GM13977 (cell line): Measurements from ENCODE around the gene CACNB1.

Source experiments
- DNase-seq: peaks from one replicate; pipeline ENCODE4 v3.0.0; 2012; ENCODE audit warnings: low spot score
- in situ Hi-C: fragments of 300-500 bp; cut with MboI; formaldehyde crosslinking; loops from one replicate; pipeline ENCODE4 v1.12.0; 2022; ENCODE audit warnings: low sequenced_read_pairs, low pct_unique_long_range_greater_than_20kb, mixed read lengths, inconsistent platforms; ENCODE audit not compliant: unreplicated experiment
- TF ChIP-seq, protein P1 (sequence below): IDR thresholded peaks from 2 replicates; pipeline ENCODE4 v1.5.1; 2012; ENCODE audit warnings: mild to moderate bottlenecking, control low read depth; ENCODE audit not compliant: insufficient read depth; ENCODE audit errors: extremely low read depth, missing control alignments

The CACNB1 gene

DNA sequence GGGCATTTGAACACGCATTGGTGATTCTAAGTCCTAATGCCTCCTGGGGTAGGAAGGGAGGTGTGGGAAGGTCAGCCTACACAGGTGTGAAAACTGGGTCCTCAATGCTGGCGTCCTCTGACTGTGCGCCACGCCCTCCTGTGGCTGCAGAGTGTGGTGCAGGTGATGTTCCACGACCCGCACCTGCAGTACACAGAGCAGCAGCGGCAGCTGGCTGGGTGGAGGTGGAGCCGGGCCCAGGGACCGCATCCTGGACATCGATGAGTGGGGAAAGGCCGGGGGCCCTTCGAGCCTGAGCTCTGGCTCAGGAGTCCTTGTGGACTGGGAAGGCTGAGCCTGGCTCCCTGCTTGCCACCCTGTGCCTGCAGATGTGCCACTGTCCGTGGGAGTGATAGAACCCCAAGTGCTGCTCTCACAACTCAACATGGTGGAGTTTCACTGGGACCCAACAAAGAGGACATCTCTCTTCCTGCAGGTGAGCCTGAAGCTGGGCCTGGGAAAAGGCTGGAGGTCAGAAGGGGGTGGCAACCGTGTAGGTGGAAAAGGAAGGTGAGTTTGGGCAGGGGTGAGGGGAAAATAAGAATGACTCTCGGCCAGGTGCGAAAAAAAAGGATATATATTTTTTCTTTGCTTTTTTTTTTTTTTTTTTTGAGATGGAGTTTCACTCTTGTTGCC, 42.3 kb upstream of the CACNB1 start:
- TF ChIP-seq, protein P1, sequence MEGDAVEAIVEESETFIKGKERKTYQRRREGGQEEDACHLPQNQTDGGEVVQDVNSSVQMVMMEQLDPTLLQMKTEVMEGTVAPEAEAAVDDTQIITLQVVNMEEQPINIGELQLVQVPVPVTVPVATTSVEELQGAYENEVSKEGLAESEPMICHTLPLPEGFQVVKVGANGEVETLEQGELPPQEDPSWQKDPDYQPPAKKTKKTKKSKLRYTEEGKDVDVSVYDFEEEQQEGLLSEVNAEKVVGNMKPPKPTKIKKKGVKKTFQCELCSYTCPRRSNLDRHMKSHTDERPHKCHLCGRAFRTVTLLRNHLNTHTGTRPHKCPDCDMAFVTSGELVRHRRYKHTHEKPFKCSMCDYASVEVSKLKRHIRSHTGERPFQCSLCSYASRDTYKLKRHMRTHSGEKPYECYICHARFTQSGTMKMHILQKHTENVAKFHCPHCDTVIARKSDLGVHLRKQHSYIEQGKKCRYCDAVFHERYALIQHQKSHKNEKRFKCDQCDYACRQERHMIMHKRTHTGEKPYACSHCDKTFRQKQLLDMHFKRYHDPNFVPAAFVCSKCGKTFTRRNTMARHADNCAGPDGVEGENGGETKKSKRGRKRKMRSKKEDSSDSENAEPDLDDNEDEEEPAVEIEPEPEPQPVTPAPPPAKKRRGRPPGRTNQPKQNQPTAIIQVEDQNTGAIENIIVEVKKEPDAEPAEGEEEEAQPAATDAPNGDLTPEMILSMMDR, result peak; percentile 83
- peak; percentile 74 for DNase-seq
- in situ Hi-C loops, result loop anchor here (10.0 kb wide), 1 partner anchor 155 kb away; no protein-coding TSS in a partner anchor

DNA sequence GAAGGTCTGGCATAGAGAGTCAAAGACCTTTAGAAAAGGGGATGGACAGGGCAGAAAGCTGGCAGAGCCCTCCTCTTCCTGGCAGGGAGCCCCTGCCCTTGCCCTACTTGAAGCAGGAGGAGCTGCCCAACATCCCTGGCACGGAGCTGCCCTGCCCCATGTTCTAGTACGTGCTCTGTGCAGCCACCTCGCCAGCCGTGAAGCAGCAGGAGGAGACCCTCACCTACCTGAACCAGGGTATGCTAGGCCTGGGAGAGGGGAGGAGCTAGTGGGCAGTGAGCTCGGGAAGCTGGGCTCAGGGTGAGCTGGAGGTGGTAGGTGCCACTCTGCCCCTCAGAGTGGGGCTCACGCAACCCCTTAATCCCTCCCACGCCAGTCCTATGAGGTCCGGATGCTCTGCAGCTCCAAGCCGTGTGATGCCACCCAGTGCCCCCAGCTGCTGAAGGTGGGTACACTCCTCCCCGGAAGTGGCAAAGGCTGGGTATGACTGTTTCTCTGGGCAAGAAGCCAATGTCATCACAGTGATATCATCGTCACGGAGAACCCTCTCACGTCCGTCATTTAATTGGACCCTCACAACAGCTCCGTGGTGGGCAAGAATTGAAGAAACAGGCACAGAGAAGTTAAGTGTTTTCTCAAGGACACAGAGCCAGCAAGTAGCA, 41.0 kb upstream of the CACNB1 start:
- DNase-seq, result peak; percentile 19
- TF ChIP-seq, protein P1, result no peak
- in situ Hi-C loops, result no loop called here

DNA sequence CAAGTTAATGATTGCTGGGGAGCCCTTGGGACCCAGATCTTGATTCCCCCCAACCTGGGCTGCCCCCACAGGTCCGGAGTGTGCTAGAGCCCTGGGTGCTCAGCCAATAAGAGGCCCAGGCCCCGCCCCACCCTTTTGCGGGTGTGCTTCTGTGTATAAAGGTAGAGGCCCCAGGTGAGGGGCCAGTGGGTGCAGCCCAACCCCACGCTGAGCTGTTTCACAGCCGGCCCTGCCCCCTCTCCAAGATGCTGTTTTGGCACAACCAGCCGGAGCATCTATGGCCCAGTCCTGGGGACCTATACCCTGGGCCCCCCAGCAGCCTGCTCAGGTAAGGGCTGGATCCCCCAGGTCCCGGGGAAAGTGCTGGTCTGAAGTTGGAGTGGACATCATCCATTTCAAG, 40.1 kb upstream of the CACNB1 start:
- TF ChIP-seq, protein P1, result no peak
- DNase-seq, result no peak
- in situ Hi-C loops, result no loop called here

DNA sequence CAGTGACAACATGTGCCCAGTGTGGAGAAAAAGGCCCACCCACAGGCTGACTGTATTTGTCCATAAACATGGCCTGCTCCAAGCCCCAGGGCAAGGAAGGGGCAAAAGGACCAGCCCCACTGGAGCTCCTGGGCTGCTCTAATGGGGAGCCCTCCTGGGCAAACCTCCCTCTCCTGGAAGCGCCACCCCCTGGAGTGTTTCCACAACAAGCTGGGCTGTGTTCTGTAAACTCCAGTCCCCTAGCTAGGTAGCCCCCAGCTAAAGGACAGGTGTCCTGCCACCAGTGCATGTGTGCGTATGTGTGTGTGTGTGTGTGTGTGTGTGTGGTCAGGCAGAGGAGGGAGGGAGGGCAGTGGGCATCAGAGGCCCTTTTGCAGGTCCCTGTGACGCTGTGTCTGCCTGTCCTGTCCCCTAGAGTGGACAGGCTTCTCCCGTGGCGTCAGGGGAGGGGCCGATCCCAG, 39.5 kb upstream of the CACNB1 start:
- no peak for DNase-seq
- in situ Hi-C loops, result no loop called here
- TF ChIP-seq, protein P1, result no peak

DNA sequence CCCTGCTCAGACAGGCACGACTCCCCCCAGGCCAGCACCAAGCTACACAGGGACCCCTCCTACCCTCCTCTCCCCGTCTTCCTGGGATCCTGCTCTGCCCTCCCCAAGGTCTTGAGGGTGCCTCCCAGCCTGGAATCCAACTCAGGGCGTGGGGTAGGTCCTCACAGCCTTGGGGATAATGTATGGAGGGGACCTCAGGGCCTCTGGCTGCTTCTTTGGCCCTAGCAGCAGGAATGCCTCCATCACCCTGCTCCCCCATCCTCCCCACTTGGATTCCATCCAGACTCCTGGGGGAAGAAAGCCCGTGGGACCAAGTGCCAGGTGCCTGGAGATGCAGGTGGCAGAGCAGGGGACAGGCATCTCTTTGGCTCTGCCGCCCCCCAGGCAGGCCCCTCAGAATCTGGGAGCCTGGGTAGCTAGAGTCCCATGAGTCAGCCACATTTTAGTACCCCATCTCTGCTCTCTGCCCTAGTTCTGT, 39.0 kb upstream of the CACNB1 start:
- no peak for DNase-seq
- TF ChIP-seq, protein P1, result no peak
- in situ Hi-C loops, result no loop called here

DNA sequence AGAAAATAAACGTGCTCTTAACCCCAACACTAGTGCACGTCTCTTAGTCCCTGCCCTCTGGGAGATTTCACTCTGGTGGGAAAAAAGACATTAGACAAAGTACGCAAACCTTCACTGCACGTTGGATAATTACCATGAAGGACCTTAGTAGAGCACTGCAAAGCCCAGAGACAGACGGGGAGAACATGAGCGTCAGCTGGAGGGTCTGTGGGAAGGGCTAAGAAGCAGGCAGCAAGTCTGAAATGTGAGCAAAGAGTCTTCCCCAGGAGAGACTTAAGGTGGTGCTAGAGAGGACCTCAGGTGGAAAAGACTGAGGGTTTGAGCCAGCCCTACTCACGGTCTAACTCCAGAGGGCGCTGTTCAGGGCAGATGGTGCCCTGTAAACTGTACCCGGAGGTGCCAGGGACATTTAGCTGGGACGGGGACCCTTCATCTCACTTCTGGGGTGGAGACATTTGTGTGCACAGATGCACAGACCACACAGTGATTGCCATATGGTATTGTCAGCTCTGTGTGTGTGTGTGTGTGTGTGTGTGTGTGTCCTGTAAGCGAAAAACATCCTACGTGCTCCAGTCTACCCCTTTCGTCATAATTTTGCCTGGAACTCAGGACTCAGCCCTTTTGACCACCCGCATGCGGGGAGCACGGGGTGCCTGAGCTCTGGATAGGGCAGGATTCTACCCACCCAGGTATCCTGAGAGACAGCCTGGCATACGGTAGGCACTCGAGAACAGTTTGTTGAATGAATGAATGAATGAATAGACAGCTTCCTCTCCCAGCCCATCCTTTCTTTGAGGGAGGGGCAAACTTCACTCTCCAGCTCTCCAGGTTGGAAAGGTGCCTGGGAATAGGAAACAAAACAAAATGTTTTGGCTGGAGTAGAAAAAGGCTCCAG, 38.3 kb upstream of the CACNB1 start:
- TF ChIP-seq, protein P1, result peak; percentile 79
- in situ Hi-C loops, result no loop called here
- peak; percentile 84 for DNase-seq
